Measurements from ENCODE around the gene GPS2. TPM values are rescaled to one million over a fixed set of nuclear protein-coding genes. Genes with fewer than 3 reads are reported as not detected.
A peak's percentile ranks its signal among the peaks of the same experiment; 100 is the strongest.

GPS2 gene
- total and polyA plus RNA-seq, 7 donors = 71.8 to 197 (median 101) TPM

DNA sequence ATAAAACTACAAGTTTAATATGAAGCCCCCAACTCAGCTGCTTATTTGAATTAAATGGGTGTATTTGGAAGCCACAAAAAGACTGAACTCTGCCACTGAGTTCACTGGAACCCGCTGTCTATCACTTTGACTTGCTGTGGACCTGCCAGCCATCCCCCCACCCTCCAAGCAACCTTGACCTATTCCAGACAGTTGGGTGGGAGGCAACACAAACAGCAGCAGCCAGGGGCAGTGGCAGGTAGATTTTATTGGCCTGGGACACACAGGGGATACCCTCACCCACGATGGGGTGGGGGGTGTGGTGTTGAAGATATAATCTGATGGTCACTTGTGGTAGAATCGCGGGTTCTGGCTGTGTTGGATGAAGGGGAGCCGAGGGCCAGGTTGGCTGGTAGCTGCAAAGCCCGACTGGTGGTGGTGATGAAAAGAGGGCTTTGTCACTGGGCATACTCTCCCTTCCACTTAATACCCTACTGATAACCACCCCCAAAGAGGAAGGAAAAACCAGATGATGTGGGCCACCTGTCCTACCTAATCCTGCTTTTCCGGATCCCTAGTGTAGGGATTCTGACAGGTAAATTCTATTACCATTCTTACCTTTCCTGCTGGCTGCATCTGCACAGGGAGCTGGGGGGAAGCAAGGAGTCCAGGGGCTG, 2.6 kb downstream of the GPS2 start:
- TF ChIP-seq, protein P1, sequence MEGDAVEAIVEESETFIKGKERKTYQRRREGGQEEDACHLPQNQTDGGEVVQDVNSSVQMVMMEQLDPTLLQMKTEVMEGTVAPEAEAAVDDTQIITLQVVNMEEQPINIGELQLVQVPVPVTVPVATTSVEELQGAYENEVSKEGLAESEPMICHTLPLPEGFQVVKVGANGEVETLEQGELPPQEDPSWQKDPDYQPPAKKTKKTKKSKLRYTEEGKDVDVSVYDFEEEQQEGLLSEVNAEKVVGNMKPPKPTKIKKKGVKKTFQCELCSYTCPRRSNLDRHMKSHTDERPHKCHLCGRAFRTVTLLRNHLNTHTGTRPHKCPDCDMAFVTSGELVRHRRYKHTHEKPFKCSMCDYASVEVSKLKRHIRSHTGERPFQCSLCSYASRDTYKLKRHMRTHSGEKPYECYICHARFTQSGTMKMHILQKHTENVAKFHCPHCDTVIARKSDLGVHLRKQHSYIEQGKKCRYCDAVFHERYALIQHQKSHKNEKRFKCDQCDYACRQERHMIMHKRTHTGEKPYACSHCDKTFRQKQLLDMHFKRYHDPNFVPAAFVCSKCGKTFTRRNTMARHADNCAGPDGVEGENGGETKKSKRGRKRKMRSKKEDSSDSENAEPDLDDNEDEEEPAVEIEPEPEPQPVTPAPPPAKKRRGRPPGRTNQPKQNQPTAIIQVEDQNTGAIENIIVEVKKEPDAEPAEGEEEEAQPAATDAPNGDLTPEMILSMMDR (IDR thresholded peaks at IDR 0.05) = no peak
- ATAC-seq = no peak
- WGBS, 3 donors = 69 to 78% (median 75%) methylated on average over 7 of the region's 7 CpGs
- no peak for DNase-seq
- peak overlapping the region; percentile 98 for H3K27ac ChIP-seq
- H3K27me3 ChIP-seq (ENCODE audit: insufficient read depth in 3 of 3, low read length in 2 of 3) = no peaks in the 10 kb centered on the region
- peaks cover 8 to 69% of the 10 kb centered on the region in 2 donors for H3K36me3 ChIP-seq (ENCODE audit: insufficient read depth in 1 of 2, low read depth in 1 of 2)
- no peaks in the 10 kb centered on the region for H3K9me3 ChIP-seq
- peak overlapping the region; percentile 98 for H3K4me3 ChIP-seq
- intact Hi-C loops (cut with DNase I) = no loop called here
- H3K4me1 ChIP-seq = peaks cover 60% of the 10 kb centered on the region

DNA sequence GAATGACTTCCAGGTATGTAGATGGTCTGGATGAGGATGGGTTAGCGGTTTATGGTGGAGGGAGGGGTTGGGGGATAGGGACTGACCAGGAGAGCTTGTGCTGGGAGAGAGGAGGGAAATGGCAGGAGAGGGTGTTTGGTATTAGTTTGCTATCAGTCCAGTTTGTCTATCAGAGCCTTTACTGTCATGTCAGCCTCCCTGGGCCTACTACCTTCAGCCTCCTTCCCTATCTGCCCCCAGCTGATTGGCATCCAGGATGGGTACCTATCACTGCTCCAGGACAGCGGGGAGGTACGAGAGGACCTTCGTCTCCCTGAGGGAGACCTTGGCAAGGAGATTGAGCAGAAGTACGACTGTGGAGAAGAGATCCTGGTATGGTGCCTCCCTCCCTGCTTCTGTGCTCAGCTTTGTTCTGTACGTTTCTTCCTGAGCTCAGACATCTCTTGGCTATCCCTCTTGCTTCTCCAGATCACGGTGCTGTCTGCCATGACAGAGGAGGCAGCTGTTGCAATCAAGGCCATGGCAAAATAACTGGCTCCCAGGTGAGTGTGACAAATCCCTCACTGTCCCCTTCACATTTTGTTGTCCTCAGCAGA, 4.0 kb downstream of the GPS2 start:
- no peaks in the 10 kb centered on the region for H3K27me3 ChIP-seq (ENCODE audit: insufficient read depth in 3 of 3, low read length in 2 of 3)
- ATAC-seq (no peak), DNase-seq (no peak)
- H3K9me3 ChIP-seq = no peaks in the 10 kb centered on the region
- H3K4me3 ChIP-seq = peak overlapping the region; percentile 94
- TF ChIP-seq, protein P1 (IDR thresholded peaks at IDR 0.05) = no peak
- H3K36me3 ChIP-seq (ENCODE audit: insufficient read depth in 1 of 2, low read depth in 1 of 2) = peaks cover 8 to 56% of the 10 kb centered on the region in 2 donors
- peaks cover 60% of the 10 kb centered on the region for H3K4me1 ChIP-seq
- WGBS, 3 donors = 63 to 71% (median 65%) methylated on average over 7 of the region's 7 CpGs
- intact Hi-C loops (cut with DNase I) = no loop called here
- peak overlapping the region; percentile 98 for H3K27ac ChIP-seq

DNA sequence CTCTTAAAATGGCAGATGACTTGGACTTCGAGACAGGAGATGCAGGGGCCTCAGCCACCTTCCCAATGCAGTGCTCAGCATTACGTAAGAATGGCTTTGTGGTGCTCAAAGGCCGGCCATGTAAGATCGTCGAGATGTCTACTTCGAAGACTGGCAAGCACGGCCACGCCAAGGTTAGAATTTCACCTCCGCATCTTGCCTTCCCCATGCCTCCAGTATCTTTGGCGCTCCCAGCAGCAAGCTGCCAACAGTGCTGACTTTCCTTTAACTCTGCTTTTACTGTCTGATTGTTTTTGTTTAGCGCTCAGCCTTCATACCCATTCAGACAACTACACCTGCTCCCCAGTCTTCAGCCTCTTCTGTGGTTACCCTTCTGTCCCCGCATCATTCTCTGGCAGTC, 5.5 kb downstream of the GPS2 start:
- intact Hi-C loops (cut with DNase I) = loop anchor here in 1 of 2 donors (5.0 kb wide), 1 partner anchor 42 kb away; no protein-coding TSS in a partner anchor
- no peak for ATAC-seq
- no peak for DNase-seq
- WGBS, 3 donors = 64 to 80% (median 67%) methylated on average over 12 of the region's 12 CpGs
- Histone ChIP-seq H3K9me3 (no peaks in the 10 kb centered on the region), H3K27ac (peak overlapping the region; percentile 98), H3K36me3 (ENCODE audit: insufficient read depth in 1 of 2, low read depth in 1 of 2) (peaks cover 8 to 50% of the 10 kb centered on the region in 2 donors), H3K4me1 (peaks cover 53% of the 10 kb centered on the region), H3K4me3 (peak overlapping the region; percentile 94), H3K27me3 (ENCODE audit: insufficient read depth in 3 of 3, low read length in 2 of 3) (no peaks in the 10 kb centered on the region)
- TF ChIP-seq, protein P1 (IDR thresholded peaks at IDR 0.05) = no peak

DNA sequence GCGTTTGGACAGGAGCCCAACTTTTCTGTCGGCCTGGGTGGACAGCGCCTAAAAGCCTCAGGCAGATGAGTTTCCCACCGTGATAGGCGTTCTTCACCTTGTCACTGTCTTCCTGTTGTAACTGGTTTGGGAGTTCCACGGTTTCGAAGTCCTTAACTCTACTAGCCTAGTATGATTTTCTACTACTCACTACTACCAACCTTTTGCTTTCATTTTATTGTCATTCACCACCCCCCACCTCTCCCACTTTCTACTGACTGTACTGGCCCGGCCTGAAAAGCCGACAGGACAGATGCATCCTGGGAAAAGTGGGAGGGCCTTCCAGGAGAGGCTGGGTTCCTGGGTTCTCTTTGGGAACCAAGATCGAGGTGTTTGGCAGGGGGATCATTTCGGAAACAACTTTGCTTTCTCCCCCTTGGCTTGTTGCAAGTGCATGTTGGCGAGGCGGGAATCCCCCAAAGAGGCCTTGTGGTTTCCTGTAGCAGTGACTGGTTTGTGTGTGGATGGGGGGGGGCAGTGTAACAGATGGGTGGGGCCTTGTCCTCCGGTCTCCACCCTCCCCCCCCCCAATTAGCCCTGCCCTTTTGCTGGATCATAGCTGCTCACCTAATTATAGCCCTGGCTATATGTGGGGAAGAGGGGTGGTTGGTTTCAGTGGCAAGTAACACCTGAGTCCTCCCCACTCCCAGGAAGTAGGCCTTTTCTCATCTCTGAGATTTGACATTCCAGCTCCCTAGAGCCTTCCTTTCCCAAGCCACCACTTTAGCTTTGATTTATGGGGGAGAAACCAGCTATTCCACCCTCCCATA, 6.3 kb downstream of the GPS2 start:
- DNase-seq (peak; percentile 74 to 84), ATAC-seq (peak; percentile 31 to 67 (median 55))
- no peaks in the 10 kb centered on the region for H3K9me3 ChIP-seq
- H3K36me3 ChIP-seq (ENCODE audit: insufficient read depth in 1 of 2, low read depth in 1 of 2) = peaks cover 8 to 45% of the 10 kb centered on the region in 2 donors
- H3K27ac ChIP-seq = peak overlapping the region; percentile 98
- peak overlapping the region; percentile 94 for H3K4me3 ChIP-seq
- WGBS, 3 donors = 0 to 1% (median 1%) methylated on average over 14 of the region's 14 CpGs
- no peaks in the 10 kb centered on the region for H3K27me3 ChIP-seq (ENCODE audit: insufficient read depth in 3 of 3, low read length in 2 of 3)
- intact Hi-C loops (cut with DNase I) = loop anchor here in 1 of 2 donors (5.0 kb wide), 1 partner anchor 42 kb away; no protein-coding TSS in a partner anchor
- H3K4me1 ChIP-seq = peaks cover 45% of the 10 kb centered on the region
- TF ChIP-seq, protein P1 (IDR thresholded peaks at IDR 0.05) = no peak

All from psoas muscle (tissue), 8 donors.